NT2/D1 (cell line): Measurements from ENCODE around the gene RRBP1.

Source experiments
- SUZ12 ChIP-seq: IDR thresholded peaks from 2 replicates; pipeline ENCODE4 v1.6.1; 2011; ENCODE audit not compliant: insufficient read length, insufficient read depth; ENCODE audit errors: extremely low read depth
- YY1 ChIP-seq: IDR thresholded peaks from 2 replicates; pipeline ENCODE4 v1.6.1; 2011; ENCODE audit not compliant: insufficient read length, insufficient read depth
- ZNF274 ChIP-seq: IDR thresholded peaks from 2 replicates; pipeline ENCODE4 v1.6.1; 2011; ENCODE audit warnings: mild to moderate bottlenecking, low read depth, low read length

DNA sequence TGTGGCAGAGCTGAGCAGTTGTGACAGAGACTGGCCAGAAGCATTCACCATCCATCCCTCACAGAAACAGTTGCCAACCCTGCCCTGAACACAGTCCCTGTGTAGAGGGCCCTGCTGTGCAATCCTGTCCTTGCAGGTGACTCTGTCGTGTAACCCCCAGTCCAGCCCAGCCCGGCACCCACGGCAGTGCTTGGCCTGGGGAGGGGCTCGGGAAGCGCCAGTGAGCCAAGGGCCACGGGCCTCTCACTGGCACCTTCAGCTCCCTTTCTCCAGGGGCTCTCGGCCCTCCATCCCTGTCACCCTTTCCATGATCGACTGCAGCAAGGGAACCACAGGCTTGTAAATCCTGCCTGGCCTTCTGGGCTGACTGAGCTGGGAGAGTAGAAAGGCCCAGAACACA lies 53.0 kb downstream of the RRBP1 start:
- TF ChIP-seq ZNF274 (no peak), YY1 (no peak), SUZ12 (no peak)
